HG03103 (cell line): Measurements from ENCODE around the gene RCC2.
"Not testable (repeated sequence)": the region's sequence is repeated elsewhere in the genome, so short reads cannot be mapped to it uniquely, and the experiment has no call there.

Source experiments
- ATAC-seq: cut with Tn5 transposase; IDR thresholded peaks from one replicate; pipeline ENCODE4 v1.9.1; 2021; ENCODE audit warnings: low read depth; ENCODE audit not compliant: unreplicated experiment

Gene RCC2

GRCh38 chr1:17422461-17422860 is 17.0 kb downstream of the RCC2 start:
- no peak for ATAC-seq

- no peak for ATAC-seq
These were observed 19.0 kb downstream of the RCC2 start for GRCh38 chr1:17420391-17420918.

DNA sequence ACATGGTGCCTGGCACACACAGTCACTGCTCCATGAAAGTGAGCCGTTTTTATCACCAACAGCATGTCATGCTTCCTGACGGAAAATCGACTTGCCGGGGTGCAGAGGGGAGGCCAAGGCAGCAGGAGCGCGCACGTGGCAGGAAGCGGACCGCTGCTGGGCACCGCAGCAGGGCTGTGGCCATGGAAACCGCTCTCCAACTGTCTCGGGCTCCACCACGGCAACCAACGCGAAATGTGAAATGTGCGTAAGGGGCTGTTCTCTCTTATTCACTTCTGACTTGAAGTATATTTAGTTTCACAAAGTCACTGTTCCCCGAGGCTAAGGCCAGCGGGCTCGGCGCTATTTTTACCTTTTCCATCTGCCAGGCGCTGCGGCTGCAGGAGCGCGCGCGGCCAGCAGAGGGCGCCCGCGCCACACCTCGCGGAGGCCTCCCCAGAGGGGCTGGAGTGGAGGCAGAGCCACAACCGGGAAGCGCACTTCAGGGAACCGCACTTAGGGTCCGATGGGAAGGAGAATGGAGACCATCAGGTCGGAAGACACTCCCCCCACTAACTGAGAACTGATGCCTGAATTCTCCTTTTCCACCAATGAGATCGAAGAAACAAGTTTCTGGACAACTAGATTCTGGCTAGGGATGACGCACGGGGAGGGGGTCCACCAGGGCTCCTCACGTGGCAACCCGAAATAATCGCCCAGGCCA is 19.7 kb downstream of the RCC2 start:
- no peak for ATAC-seq

- no peak for ATAC-seq
These were observed 23.1 kb downstream of the RCC2 start for GRCh38 chr1:17416389-17416788.

DNA sequence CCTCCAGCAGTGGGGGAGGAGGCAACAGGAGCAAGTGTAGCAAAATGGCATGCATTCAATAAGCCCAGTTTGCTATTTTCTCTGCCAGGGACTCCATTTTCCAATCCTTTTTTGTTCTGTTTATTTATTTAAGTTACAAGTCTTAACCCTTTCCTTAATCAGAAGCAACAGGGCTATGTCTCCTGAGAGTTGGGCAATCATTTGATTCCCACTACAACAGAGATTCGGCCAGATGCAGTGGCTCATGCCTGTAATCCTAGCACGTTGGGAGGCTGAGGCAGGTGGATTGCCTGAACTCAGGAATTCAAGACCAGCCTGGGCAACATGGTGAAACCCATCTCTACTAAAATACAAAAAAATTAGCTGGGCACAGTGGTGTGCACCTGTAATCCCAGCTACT is 25.5 kb downstream of the RCC2 start:
- no peak for ATAC-seq

DNA sequence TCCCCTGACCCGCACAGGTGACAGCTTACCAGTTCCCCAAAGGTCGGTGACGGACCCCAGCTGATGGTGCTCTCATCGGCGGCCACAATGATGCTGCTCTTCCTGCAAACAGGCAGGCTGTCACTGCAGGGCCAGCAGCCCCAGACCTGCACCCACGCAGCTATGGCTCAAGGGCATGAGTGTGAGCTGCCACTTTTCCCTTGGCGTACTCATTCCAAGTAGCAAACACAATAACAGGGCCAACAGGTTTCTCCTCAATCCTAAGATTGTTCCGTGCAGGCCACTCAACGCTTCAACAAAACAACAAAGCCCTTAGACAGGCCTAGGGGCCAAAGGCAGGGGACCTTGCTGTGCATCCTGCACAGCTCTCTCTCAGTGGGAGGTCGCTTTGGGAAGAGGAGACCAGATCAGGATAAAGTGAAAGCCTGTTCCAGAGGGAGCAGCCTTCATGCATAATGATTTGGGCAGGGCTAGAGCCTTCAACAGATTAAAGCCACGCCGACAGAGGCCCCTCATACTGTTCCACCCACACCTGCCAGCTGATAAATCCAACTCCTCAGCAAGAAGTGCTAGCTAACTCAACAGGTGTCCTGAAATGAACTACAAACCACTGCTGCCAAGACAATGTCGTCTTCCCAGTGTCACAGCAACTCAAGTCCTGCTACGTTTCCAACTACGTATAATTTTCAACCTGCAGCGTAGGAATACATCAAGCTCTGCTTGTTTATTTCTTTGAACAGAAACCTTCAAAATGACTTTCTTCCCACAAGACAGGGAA is 27.2 kb downstream of the RCC2 start:
- no peak for ATAC-seq

DNA sequence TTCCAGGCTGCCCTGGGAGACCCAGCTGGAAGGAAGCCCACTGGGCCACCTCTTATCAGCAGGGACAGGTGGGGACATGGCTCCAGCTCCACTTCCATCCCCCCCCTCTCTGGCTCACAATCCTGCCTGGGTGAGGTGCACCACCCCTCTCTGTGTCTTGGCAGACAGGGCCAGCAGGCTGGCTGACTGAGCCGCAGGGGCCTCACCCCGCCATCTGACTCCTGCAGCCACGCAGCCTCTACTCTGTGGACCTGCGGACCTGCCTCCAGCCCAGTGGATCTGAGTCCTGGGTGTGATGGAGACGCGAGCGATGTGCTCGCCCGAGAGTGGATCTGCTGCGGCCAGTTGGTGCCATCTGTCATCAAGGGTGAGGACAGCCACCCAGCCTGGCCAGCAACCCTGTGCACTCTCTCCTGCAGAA is 30.1 kb downstream of the RCC2 start:
- ATAC-seq: no peak

- ATAC-seq: not testable (repeated sequence)
These were observed 31.5 kb downstream of the RCC2 start for GRCh38 chr1:17407786-17408514.

- ATAC-seq: not testable (repeated sequence)
These were observed 32.6 kb downstream of the RCC2 start for GRCh38 chr1:17406760-17407475.

DNA sequence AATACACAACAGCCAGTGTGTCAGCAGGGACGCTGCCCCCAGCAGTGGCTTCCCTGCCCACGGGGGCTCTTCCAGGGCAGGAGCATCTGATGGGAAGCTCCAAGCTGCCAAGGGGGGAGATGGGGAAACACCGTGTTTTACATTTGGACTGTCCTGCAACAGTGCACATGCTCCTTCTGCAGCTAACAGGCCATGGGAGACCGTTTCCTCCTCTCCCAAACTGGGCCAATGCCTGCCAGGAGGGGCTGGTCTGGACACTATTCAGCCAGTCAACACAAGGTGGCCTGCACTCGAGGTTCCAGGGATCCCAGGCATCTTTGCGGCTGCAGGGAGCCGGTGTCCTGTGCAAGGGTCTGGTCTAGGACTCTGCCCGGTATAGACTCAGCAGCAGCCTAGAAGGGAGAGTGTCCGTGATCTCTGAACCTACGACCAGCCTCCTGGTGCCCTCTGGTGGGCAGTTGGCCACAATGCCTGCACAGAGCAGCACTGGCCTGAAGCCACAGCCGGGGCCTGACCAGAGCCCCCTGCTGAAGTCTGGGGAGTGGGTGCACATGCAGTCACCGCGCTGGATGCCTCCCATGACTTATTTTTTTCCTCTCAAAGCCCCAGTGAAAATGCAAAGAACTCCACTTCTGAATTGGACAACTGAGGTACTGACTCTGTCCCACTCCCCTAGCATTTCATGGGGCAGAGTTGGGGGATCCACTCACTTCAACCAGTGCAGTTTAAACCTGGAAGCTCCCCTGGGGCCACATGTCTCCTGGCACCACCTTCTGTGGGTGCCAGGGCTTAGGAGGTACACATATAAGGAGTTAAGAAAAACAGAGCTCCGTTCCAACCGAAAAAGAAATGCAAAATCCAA is 33.3 kb downstream of the RCC2 start:
- ATAC-seq: no peak

DNA sequence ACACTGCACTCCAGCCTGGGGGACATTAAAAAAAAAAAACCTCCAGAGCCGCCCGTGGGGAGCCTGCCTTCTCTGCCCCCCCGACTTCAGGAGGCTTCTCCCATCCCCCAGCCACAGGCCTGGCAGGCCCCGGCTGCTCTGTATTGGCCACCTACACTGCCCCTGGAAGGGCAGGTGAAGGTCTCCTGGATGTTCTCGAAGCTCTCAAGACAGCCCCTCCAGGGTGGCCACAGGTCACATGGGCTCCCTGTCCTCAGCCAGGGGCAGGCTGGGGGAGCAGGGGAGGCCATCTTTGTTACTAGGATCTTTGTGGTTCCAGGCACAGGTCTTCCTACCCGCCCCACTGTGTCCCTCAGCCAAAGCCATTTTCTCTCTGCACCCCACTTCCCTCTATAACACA is 34.7 kb downstream of the RCC2 start:
- no peak for ATAC-seq

DNA sequence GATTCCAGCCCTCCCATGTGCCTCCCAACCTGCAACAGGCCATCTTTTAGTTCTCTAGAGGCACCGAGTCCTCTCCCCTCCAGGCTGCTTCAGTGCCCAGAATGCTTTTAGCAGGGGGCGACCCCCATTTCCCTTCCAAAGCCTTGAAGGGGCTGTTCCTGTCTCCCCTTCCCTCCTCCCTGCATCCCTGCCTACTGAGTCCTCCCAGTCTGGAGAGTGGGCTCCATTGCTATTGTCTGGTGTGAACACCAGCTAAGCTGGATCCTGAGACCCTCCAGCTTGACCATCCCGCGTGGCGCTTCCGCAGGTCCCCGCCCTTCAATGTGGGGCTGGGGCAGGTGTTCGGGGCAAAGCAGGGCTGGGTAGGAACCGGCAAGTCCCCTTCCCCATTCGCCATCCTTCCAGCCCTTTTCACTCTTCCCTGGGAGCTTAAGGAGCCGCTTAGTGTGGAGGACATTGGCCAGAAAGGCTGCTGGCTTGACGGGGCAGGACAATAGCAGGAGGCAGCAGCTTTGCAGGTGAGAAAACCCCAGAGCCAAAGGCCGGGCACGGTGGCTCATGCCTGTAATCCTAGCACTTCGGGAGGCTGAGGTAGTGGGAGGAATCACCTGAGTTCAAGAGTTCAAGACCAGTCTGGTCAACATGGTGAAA is 35.3 kb downstream of the RCC2 start:
- no peak for ATAC-seq

DNA sequence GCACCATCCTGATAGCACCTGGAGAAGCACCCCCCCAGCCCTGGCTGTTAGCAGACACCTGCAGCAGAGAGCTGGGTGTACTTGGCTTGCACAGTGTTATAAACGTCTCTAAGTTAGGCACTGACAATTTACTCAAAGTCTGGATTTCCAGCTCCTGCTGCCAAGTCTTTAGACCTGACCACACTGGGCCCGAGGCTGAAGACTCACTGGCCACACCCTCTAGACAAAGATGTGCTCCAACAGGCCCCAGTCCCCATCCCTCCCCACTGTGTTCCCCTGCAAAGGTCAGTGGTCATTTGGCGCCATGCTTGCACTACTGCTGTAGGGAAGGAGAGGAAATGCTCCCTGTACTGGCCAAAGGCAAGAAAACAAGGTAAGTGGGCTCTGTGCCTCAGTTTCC is 36.4 kb downstream of the RCC2 start:
- no peak for ATAC-seq

GRCh38 chr1:17401841-17402240 is 37.6 kb downstream of the RCC2 start:
- no peak for ATAC-seq

- no peak for ATAC-seq
These were observed 38.6 kb downstream of the RCC2 start for GRCh38 chr1:17400725-17401341.

- ATAC-seq: no peak
These were observed 41.4 kb downstream of the RCC2 start for GRCh38 chr1:17397910-17398695.

- ATAC-seq: no peak
These were observed 46.2 kb downstream of the RCC2 start for GRCh38 chr1:17393230-17393629.

- ATAC-seq: no peak
These were observed 47.2 kb downstream of the RCC2 start for GRCh38 chr1:17392199-17392740.
